Stimulated activated naive B cell treated with anti-CD40 and anti-IgM and Interleukin-4, amounts not matched to agents 10 μg/mL and 1 μg/mL and 100 μg/mL, for 72 hours (primary cell): Measurements from ENCODE around the gene CA5A.
"Not testable (repeated sequence)": the region's sequence is repeated elsewhere in the genome, so short reads cannot be mapped to it uniquely, and the experiment has no call there.

ENCODE experiments used
- ATAC-seq, 2 donors: fragments of 150-1000 bp; cut with Tn5 transposase; replicated peaks; 2 replicates each; pipeline ENCODE4 v1.10.0; 2021; ENCODE audit warnings: moderate library complexity in 1 of 2
- DNase-seq: peaks from one replicate; pipeline ENCODE4 v3.0.0; 2021
- H3K27ac Mint-ChIP-seq: one replicate; pipeline ENCODE4 v1.8.0; 2022; ENCODE audit warnings: mild to moderate bottlenecking, mixed read lengths
- H3K27me3 Mint-ChIP-seq, 2 donors: one replicate each; pipeline ENCODE4 v1.8.0; 2022; ENCODE audit warnings: mixed read lengths in 2 of 2
- H3K36me3 Mint-ChIP-seq, 2 donors: one replicate each; pipeline ENCODE4 v1.8.0; 2022; ENCODE audit warnings: mixed read lengths in 2 of 2, mild to moderate bottlenecking in 1 of 2
- H3K4me1 Mint-ChIP-seq, 2 donors: one replicate each; pipeline ENCODE4 v1.8.0; 2022; ENCODE audit warnings: mixed read lengths in 2 of 2, mild to moderate bottlenecking in 1 of 2
- H3K4me3 Mint-ChIP-seq, 2 donors: one replicate each; pipeline ENCODE4 v1.8.0; 2022; ENCODE audit warnings: mild to moderate bottlenecking in 2 of 2, mixed read lengths in 2 of 2, moderate library complexity in 1 of 2
- H3K9me3 Mint-ChIP-seq, 2 donors: one replicate each; pipeline ENCODE4 v1.8.0; 2022; ENCODE audit warnings: mixed read lengths in 2 of 2, mild to moderate bottlenecking in 1 of 2

CA5A gene

GRCh38 chr16:87870418-87871291 is 65.7 kb downstream of the CA5A start:
- H3K27ac Mint-ChIP-seq, H3K9me3 Mint-ChIP-seq, DNase-seq, H3K4me3 Mint-ChIP-seq, ATAC-seq, H3K27me3 Mint-ChIP-seq: not testable (repeated sequence)
- peaks cover 16 to 23% of the 10 kb centered on the region in 2 donors for H3K36me3 Mint-ChIP-seq
- peaks cover 39 to 81% of the 10 kb centered on the region in 2 donors for H3K4me1 Mint-ChIP-seq

- H3K27me3 Mint-ChIP-seq, DNase-seq, H3K9me3 Mint-ChIP-seq, ATAC-seq: not testable (repeated sequence)
- Mint-ChIP-seq H3K27ac (peak overlapping the region; percentile 51), H3K4me1 (peaks cover 38 to 81% of the 10 kb centered on the region in 2 donors), H3K36me3 (peaks cover 18 to 26% of the 10 kb centered on the region in 2 donors), H3K4me3 (peak overlapping the region; percentile 25 to 59)
Observed at GRCh38 chr16:87869879-87870417, 66.4 kb downstream of the CA5A start.

GRCh38 chr16:87869061-87869878 is 67.1 kb downstream of the CA5A start, which contains the start of gene SLC7A5:
SLC7A5 (minus strand) TSS chr16:87869507; CDS start chr16:87869422, 85 bp downstream.
- not testable (repeated sequence) for H3K27me3 Mint-ChIP-seq, H3K9me3 Mint-ChIP-seq
- ATAC-seq (peak; percentile 66 to 81), DNase-seq (peak; percentile 78)
- Mint-ChIP-seq H3K27ac (peak within 1 kb of the TSS; percentile 98), H3K36me3 (peaks cover 22 to 31% of the 10 kb centered on the region in 2 donors), H3K4me3 (peak within 1 kb of the TSS; percentile 94 to 95), H3K4me1 (peaks cover 35 to 81% of the 10 kb centered on the region in 2 donors)

- H3K27me3 Mint-ChIP-seq, H3K9me3 Mint-ChIP-seq: not testable (repeated sequence)
- Mint-ChIP-seq H3K36me3 (peaks cover 23 to 32% of the 10 kb centered on the region in 2 donors), H3K4me1 (peaks cover 35 to 85% of the 10 kb centered on the region in 2 donors), H3K27ac (peak overlapping the region; percentile 98), H3K4me3 (peak overlapping the region; percentile 94 to 95)
- DNase-seq (peak; percentile 58), ATAC-seq (peak; percentile 69 to 74)
Observed at GRCh38 chr16:87868254-87869029, 67.9 kb downstream of the CA5A start.

- H3K4me3 Mint-ChIP-seq = peak overlapping the region in 1 of 2 donors; percentile 95
- not testable (repeated sequence) for ATAC-seq, H3K27me3 Mint-ChIP-seq, DNase-seq, H3K9me3 Mint-ChIP-seq, H3K27ac Mint-ChIP-seq
- H3K36me3 Mint-ChIP-seq = peaks cover 29 to 43% of the 10 kb centered on the region in 2 donors
- H3K4me1 Mint-ChIP-seq = peaks cover 32 to 77% of the 10 kb centered on the region in 2 donors
Observed at GRCh38 chr16:87865902-87866555, 70.3 kb downstream of the CA5A start.

GRCh38 chr16:87864331-87864989 is 71.9 kb downstream of the CA5A start:
- Mint-ChIP-seq H3K4me1 (peaks cover 36 to 73% of the 10 kb centered on the region in 2 donors), H3K27me3 (no peaks in the 10 kb centered on the region), H3K9me3 (no peaks in the 10 kb centered on the region), H3K36me3 (peaks cover 34 to 57% of the 10 kb centered on the region in 2 donors), H3K27ac (no peak overlapping the region), H3K4me3 (no peak overlapping the region)
- DNase-seq (no peak), ATAC-seq (no peak)

- Mint-ChIP-seq H3K36me3 (peaks cover 38 to 63% of the 10 kb centered on the region in 2 donors), H3K4me1 (peaks cover 31 to 67% of the 10 kb centered on the region in 2 donors)
- not testable (repeated sequence) for ATAC-seq, DNase-seq, H3K27me3 Mint-ChIP-seq, H3K27ac Mint-ChIP-seq, H3K9me3 Mint-ChIP-seq, H3K4me3 Mint-ChIP-seq
Observed at GRCh38 chr16:87863327-87863635, 73.0 kb downstream of the CA5A start.

- H3K27ac Mint-ChIP-seq, DNase-seq, H3K9me3 Mint-ChIP-seq, H3K4me3 Mint-ChIP-seq, H3K27me3 Mint-ChIP-seq: not testable (repeated sequence)
- H3K4me1 Mint-ChIP-seq = peaks cover 31 to 62% of the 10 kb centered on the region in 2 donors
- peak; percentile 52 to 70 for ATAC-seq
- peaks cover 35 to 62% of the 10 kb centered on the region in 2 donors for H3K36me3 Mint-ChIP-seq
Observed at GRCh38 chr16:87862597-87863326, 73.6 kb downstream of the CA5A start.

GRCh38 chr16:87861300-87862099 is 74.8 kb downstream of the CA5A start:
- Mint-ChIP-seq H3K36me3 (peaks cover 43 to 66% of the 10 kb centered on the region in 2 donors), H3K27ac (peak overlapping the region; percentile 42), H3K4me1 (peaks cover 31 to 61% of the 10 kb centered on the region in 2 donors)
- DNase-seq, H3K4me3 Mint-ChIP-seq, ATAC-seq, H3K27me3 Mint-ChIP-seq, H3K9me3 Mint-ChIP-seq: not testable (repeated sequence)

GRCh38 chr16:87860553-87861299 is 75.6 kb downstream of the CA5A start:
- Mint-ChIP-seq H3K36me3 (peaks cover 42 to 63% of the 10 kb centered on the region in 2 donors), H3K4me1 (peaks cover 28 to 61% of the 10 kb centered on the region in 2 donors), H3K9me3 (no peaks in the 10 kb centered on the region), H3K27me3 (no peaks in the 10 kb centered on the region), H3K4me3 (peak overlapping the region in 1 of 2 donors; percentile 7), H3K27ac (peak overlapping the region; percentile 56)
- DNase-seq = no peak
- peak; percentile 52 to 56 for ATAC-seq
